K562 (cell line): Measurements from ENCODE around the gene CCM2. TPM values are rescaled to one million over a fixed set of nuclear protein-coding genes. Genes with fewer than 3 reads are reported as not detected.

Source experiments
- ATAC-seq: fragments of 200-7000 bp; cut with Tn5 transposase; 3 replicates; pipeline ENCODE4 v1.9.1; 2020; ENCODE audit warnings: moderate library complexity
- BruUV-seq: library from RNA; stranded (reverse); fragments of 400-500 nt; replicated peaks from 2 replicates; lab custom pipeline; 2021; lab: Mats Ljungman, UMichigan
- CTCF ChIA-PET: fragments of 300-600 bp; formaldehyde crosslinking; extraction: SDS; loops from one replicate; lab custom pipeline; 2021; ENCODE audit warnings: low intra/inter-chr PET ratio; lab: Yijun Ruan, JAX
- POLR2A ChIA-PET: fragments of 300-600, 350-650 bp; sonication (Branson Sonifier 250); formaldehyde crosslinking; extraction: SDS; loops from one replicate; lab custom pipeline; 2021; ENCODE audit warnings: antibody characterized with exemption, inconsistent platforms; lab: Yijun Ruan, JAX
- DNase-seq, 4 experiments: peaks; one replicate each; pipeline versions ENCODE4 v3.0.0 to v3.0.0-alpha.2; 2011 to 2018; ENCODE audit warnings: low spot score in 3 of 4, mixed read lengths in 3 of 4; ENCODE audit errors: extremely low read depth in 1 of 4
- FAIRE-seq: peaks from 2 replicates; lab custom pipeline; 2011; peaks lifted over from hg19 to GRCh38; lab: Jason Lieb, UNC
- H2AFZ ChIP-seq: 2 replicates; pipeline ENCODE4 v1.6.0; 2011; ENCODE audit warnings: low read depth, low read length, control low read depth, inconsistent platforms
- H3K27ac ChIP-seq: fragments of 200-600 bp; 3 replicates; pipeline ENCODE4 v1.8.0; 2011; ENCODE audit warnings: low read depth, mild to moderate bottlenecking, control low read depth, inconsistent platforms, low read length, moderate library complexity, mixed read lengths; ENCODE audit errors: extremely low read depth
- H3K27me3 ChIP-seq, 2 experiments: fragments of 300-600 bp in 1 of 2; 2 replicates in 1 of 2; 3 replicates in 1 of 2; pipeline versions ENCODE4 v1.6.0 to v1.8.0; 2011; ENCODE audit warnings: inconsistent platforms in 2 of 2, low read length in 2 of 2, mild to moderate bottlenecking in 1 of 2, mixed read lengths in 1 of 2, moderate library complexity in 1 of 2; ENCODE audit not compliant: control insufficient read depth in 2 of 2, insufficient read depth in 2 of 2
- H3K36me3 ChIP-seq: fragments of 300-600 bp; 3 replicates; pipeline ENCODE4 v1.8.0; 2011; ENCODE audit warnings: mild to moderate bottlenecking, low read length, inconsistent platforms; ENCODE audit not compliant: control insufficient read depth, insufficient read depth
- H3K4me1 ChIP-seq, 2 experiments: fragments of 200-600 bp in 1 of 2; replicated peaks in 1 of 2; 2 replicates in 1 of 2; 3 replicates in 1 of 2; pipeline versions ENCODE4 v1.5.1 to v1.8.0; 2011; ENCODE audit warnings: inconsistent platforms in 2 of 2, low read length in 2 of 2, mild to moderate bottlenecking in 1 of 2, mixed read lengths in 1 of 2, moderate library complexity in 1 of 2; ENCODE audit not compliant: control insufficient read depth in 2 of 2, insufficient read depth in 2 of 2
- H3K4me2 ChIP-seq: 2 replicates; pipeline ENCODE4 v1.6.1; 2011; ENCODE audit warnings: low read length, control low read depth, inconsistent platforms, mixed read lengths; ENCODE audit not compliant: insufficient read depth
- H3K4me3 ChIP-seq: fragments of 200-600 bp; sonication (generic), shearing (Covaris generic); 2 replicates; pipeline ENCODE4 v1.5.1; 2016; ENCODE audit warnings: control low read depth, inconsistent platforms
- H3K79me2 ChIP-seq: fragments of 200-600 bp; 3 replicates; pipeline ENCODE4 v1.8.0; 2011; ENCODE audit warnings: low read length, inconsistent platforms; ENCODE audit not compliant: control insufficient read depth, insufficient read depth
- H3K9ac ChIP-seq, 2 experiments: 2 replicates each; pipeline versions ENCODE4 v1.6.0 to v1.6.1; 2011; ENCODE audit warnings: low read depth in 2 of 2, low read length in 2 of 2, control low read depth in 1 of 2, inconsistent platforms in 1 of 2, mild to moderate bottlenecking in 1 of 2, mixed read lengths in 1 of 2; ENCODE audit not compliant: insufficient read depth in 1 of 2
- H3K9me1 ChIP-seq: one replicate; pipeline ENCODE4 v1.6.0; 2011; ENCODE audit warnings: inconsistent platforms, mild to moderate bottlenecking, low read length, moderate library complexity; ENCODE audit not compliant: control insufficient read depth, insufficient read depth
- H3K9me3 ChIP-seq: replicated peaks from 2 replicates; pipeline ENCODE4 v1.5.1; 2011; ENCODE audit warnings: low read depth, low read length, inconsistent platforms; ENCODE audit not compliant: control insufficient read depth, insufficient read depth
- H4K20me1 ChIP-seq: replicated peaks from 2 replicates; pipeline ENCODE4 v1.6.1; 2011; ENCODE audit warnings: low read length, inconsistent platforms, mixed read lengths; ENCODE audit not compliant: control insufficient read depth, insufficient read depth
- FOXJ3 ChIP-seq: sonication (generic); formaldehyde crosslinking; IDR thresholded peaks from 2 replicates; pipeline ENCODE4 v1.4.0; 2020; ENCODE audit warnings: mild to moderate bottlenecking, missing genetic modification reagents
- VEZF1 ChIP-seq: fragments of 200-800 bp; sonication (Bioruptor generic); IDR thresholded peaks from 2 replicates; pipeline ENCODE4 v1.6.1; 2017; ENCODE audit warnings: missing genetic modification characterization, missing compliant biosample characterization
- ZNF121 ChIP-seq: sonication (generic); formaldehyde crosslinking; conservative IDR thresholded peaks from 2 replicates; pipeline ENCODE4 v1.8.0; 2022; ENCODE audit warnings: missing genetic modification reagents
- WGBS: fragments of 100-300 bp; shearing (Covaris generic); methylation state at CpG from one replicate; pipeline ENCODE4 v1.1.6; 2016; ENCODE audit warnings: low coverage, mixed read lengths; ENCODE audit not compliant: insufficient coverage; ENCODE audit errors: missing lambda C conversion rate; 5-methylcytosine and 5-hydroxymethylcytosine counted together
- in situ Hi-C: fragments of 300-500 bp; cut with MboI; formaldehyde crosslinking; loops from 4 replicates; pipeline ENCODE4 v1.15.0; 2018; ENCODE audit warnings: inconsistent platforms, mixed read lengths
- intact Hi-C: fragments of 100-400 bp; cut with micrococcal nuclease; formaldehyde crosslinking; loops from 2 replicates; pipeline ENCODE4 v1.14.2; 2022
- polyA plus RNA-seq, 8 experiments: library from polyadenylated mRNA; depleted of rRNA in 4 of 8; stranded (reverse) in 5 of 8; unstranded in 3 of 8; fragments of >200 nt; fragmentation: Nextera tagmentation in 2 of 8; fragmentation: Illumina TruSeq in 1 of 8; extraction: Ambion mirVana in 2 of 8; extraction: Trizol in 1 of 8; gene quantifications; 2 replicates each; pipeline versions ENCODE4 v1.2.1 to v1.2.3, GENCODE V29; 2011 to 2014; ENCODE audit warnings: inconsistent platforms in 1 of 8, missing spikeins in 1 of 8
- total RNA-seq, 7 experiments: library from RNA; depleted of rRNA in 6 of 7; stranded (reverse); fragments of >200 nt in 6 of 7; fragmentation: Illumina TruSeq in 2 of 7; extraction: Trizol in 2 of 7; gene quantifications; 2 replicates each; pipeline versions ENCODE4 v1.2.1 to v1.2.3, GENCODE V29; 2011 to 2021; ENCODE audit warnings: low replicate concordance in 1 of 7

The CCM2 gene
- total and polyA plus RNA-seq, 9 of the 15 experiments (the other 6 are each of a cell fraction or from before 2014, with no cell fraction given), result 0.41 to 38.6 (median 25.9) TPM

- H3K9me1 ChIP-seq, result no peaks in the 10 kb centered on the region
- intact Hi-C loops, result no loop called here
- no peak overlapping the region for H3K4me3 ChIP-seq
- H3K79me2 ChIP-seq, result peaks cover 72% of the 10 kb centered on the region
- ChIA-PET POLR2A (interaction anchor here (0.6 to 1.4 kb wide), 8 partner anchors 10 to 666 kb away, joined by 3 to 4 read pairs (median 4); no protein-coding TSS in a partner anchor), CTCF (no interaction called here)
- no peaks in the 10 kb centered on the region; a peak in 1 of 5 replicates for H3K4me1 ChIP-seq
- FAIRE-seq (no peak), DNase-seq (no peak), ATAC-seq (no peak)
- TF ChIP-seq VEZF1, result no peak
- peak; percentile 59 for TF ChIP-seq ZNF121 (CRISPR knock-in tag)
- TF ChIP-seq FOXJ3, result no peak
- no peaks in the 10 kb centered on the region for H3K27me3 ChIP-seq
- no TSS peak for BruUV-seq
- H3K9me3 ChIP-seq, result no peaks in the 10 kb centered on the region
- H3K9ac ChIP-seq, result no peak overlapping the region
- no peak overlapping the region for H3K27ac ChIP-seq
- no peak overlapping the region for H3K4me2 ChIP-seq
- no peak overlapping the region for H2AFZ ChIP-seq
- H3K36me3 ChIP-seq, result peaks cover 32% of the 10 kb centered on the region
- H4K20me1 ChIP-seq, result peaks cover 5% of the 10 kb centered on the region; the same call in 1 of the 2 replicates
- WGBS, result 90% methylated on average over 6 of the region's 7 CpGs
- in situ Hi-C loops, result no loop called here
These were observed 7.7 kb downstream of the CCM2 start for GRCh38 chr7:45007571-45008328.
